GM12891 (cell line): Measurements from ENCODE around the gene PTPRO.

Source experiments
- DNase-seq: peaks from one replicate; pipeline ENCODE4 v3.0.0; 2011; ENCODE audit warnings: low spot score; ENCODE audit not compliant: insufficient read length
- FAIRE-seq: peaks from 2 replicates; lab custom pipeline; 2011; peaks lifted over from hg19 to GRCh38; lab: Jason Lieb, UNC
- PAX5 ChIP-seq: IDR thresholded peaks from 2 replicates; pipeline ENCODE4 v1.6.1; 2011; ENCODE audit warnings: low read length, moderate library complexity, mild to moderate bottlenecking; ENCODE audit not compliant: insufficient read depth, severe bottlenecking
- POLR2A ChIP-seq: IDR thresholded peaks from 2 replicates; pipeline ENCODE4 v1.6.1; 2011; ENCODE audit warnings: low read depth, low read length, control low read depth
- POLR2AphosphoS5 ChIP-seq: IDR thresholded peaks from 2 replicates; pipeline ENCODE4 v1.6.1; 2011; ENCODE audit warnings: low read depth, low read length, control low read depth
- POU2F2 ChIP-seq: IDR thresholded peaks from 2 replicates; pipeline ENCODE4 v1.6.1; 2011; ENCODE audit warnings: low read depth, mild to moderate bottlenecking, control low read depth, low read length, moderate library complexity
- SPI1 ChIP-seq: IDR thresholded peaks from 2 replicates; pipeline ENCODE4 v1.6.1; 2011; ENCODE audit warnings: low read depth, low read length, control low read depth
- TAF1 ChIP-seq: IDR thresholded peaks from 2 replicates; pipeline ENCODE4 v1.6.1; 2011; ENCODE audit warnings: low read depth, low read length, control low read depth

The PTPRO gene

GRCh38 chr12:15638231-15638630 lies 315.9 kb downstream of the PTPRO start:
- TF ChIP-seq POU2F2 = no peak
- no peak for TF ChIP-seq TAF1
- TF ChIP-seq POLR2AphosphoS5 = no peak
- no peak for TF ChIP-seq POLR2A
- TF ChIP-seq SPI1 = no peak
- no peak for TF ChIP-seq PAX5
- no peak for FAIRE-seq
- no peak for DNase-seq

GRCh38 chr12:15644700-15645099 lies 322.4 kb downstream of the PTPRO start:
- DNase-seq = no peak

GRCh38 chr12:15646581-15646980 lies 324.3 kb downstream of the PTPRO start:
- DNase-seq (no peak), FAIRE-seq (no peak)

More at GRCh38 chr12:15644700-15645099, 322.4 kb downstream of the PTPRO start:
- FAIRE-seq = no peak
- TF ChIP-seq POLR2AphosphoS5 (no peak), POU2F2 (no peak), TAF1 (no peak), POLR2A (no peak), SPI1 (no peak), PAX5 (no peak)

More at GRCh38 chr12:15646581-15646980, 324.3 kb downstream of the PTPRO start:
- no peak for TF ChIP-seq POU2F2
- no peak for TF ChIP-seq TAF1
- no peak for TF ChIP-seq POLR2A
- TF ChIP-seq POLR2AphosphoS5 = no peak
- TF ChIP-seq PAX5 = no peak
- no peak for TF ChIP-seq SPI1
